ENCODE results near the gene BCKDHB. TPM values are rescaled to one million over a fixed set of nuclear protein-coding genes. Genes with fewer than 3 reads are reported as not detected.

BCKDHB gene
- total RNA-seq, 6 experiments from 2014 or later = 16.7 to 20.2 (median 18.7) TPM

DNA sequence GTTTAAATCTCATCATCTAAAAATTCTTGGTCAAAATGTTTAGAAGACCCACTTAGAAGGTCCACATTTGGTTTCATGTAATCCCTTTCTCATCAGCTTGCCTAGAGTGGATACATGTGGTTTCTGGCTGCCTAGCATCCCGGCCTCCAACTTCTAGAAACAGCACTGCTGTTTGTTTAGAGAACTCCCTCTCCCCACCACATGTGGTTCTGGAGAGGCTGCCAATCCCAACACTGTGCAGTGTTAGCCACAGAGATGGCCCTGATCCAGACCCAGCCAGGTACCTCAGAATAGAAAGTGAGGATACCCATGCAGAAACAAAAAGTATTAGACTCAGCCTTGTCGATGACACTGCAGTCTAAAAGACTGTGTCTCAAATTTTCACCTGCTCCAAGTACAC, 241.8 kb downstream of the BCKDHB start:
- peaks cover 6% of the 10 kb centered on the region; the same call in 1 of the 2 replicates for H3K4me1 Mint-ChIP-seq (ENCODE audit: low read depth)
- H3K27ac Mint-ChIP-seq = no peak overlapping the region
- no peak overlapping the region for H3K4me3 Mint-ChIP-seq
- no peak for DNase-seq
- H3K9me3 Mint-ChIP-seq = no peaks in the 10 kb centered on the region
- H3K36me3 Mint-ChIP-seq (ENCODE audit: low read depth) = no peaks in the 10 kb centered on the region
- H3K27me3 Mint-ChIP-seq (ENCODE audit: insufficient read depth) = no peaks in the 10 kb centered on the region
- TF ChIP-seq, protein P1, sequence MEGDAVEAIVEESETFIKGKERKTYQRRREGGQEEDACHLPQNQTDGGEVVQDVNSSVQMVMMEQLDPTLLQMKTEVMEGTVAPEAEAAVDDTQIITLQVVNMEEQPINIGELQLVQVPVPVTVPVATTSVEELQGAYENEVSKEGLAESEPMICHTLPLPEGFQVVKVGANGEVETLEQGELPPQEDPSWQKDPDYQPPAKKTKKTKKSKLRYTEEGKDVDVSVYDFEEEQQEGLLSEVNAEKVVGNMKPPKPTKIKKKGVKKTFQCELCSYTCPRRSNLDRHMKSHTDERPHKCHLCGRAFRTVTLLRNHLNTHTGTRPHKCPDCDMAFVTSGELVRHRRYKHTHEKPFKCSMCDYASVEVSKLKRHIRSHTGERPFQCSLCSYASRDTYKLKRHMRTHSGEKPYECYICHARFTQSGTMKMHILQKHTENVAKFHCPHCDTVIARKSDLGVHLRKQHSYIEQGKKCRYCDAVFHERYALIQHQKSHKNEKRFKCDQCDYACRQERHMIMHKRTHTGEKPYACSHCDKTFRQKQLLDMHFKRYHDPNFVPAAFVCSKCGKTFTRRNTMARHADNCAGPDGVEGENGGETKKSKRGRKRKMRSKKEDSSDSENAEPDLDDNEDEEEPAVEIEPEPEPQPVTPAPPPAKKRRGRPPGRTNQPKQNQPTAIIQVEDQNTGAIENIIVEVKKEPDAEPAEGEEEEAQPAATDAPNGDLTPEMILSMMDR (IDR thresholded peaks at IDR 0.05) = no peak

- no peaks in the 10 kb centered on the region for H3K9me3 Mint-ChIP-seq
Observed at GRCh38 chr6:80356000-80356399, 249.5 kb downstream of the BCKDHB start.

DNA sequence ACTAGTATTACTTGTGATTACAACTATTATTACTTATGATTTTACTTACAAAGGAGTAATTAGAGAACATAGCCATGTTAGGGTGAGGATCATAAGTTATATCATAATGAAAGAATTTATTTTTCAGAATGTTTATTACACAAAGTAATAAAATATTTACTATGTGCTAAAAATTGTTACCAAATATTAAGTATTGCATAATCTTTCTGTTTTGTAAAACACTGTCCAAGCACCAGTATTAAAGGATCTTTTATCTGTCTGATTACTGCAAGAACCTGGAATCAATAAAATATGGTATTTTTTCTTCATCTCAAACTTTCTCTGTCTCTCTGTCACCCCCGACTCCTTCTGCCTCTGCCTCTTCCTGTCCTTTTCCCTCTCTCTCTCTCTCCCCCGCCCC, 250.1 kb downstream of the BCKDHB start:
- Mint-ChIP-seq H3K36me3 (ENCODE audit: low read depth) (peaks cover 10% of the 10 kb centered on the region), H3K27me3 (ENCODE audit: insufficient read depth) (no peaks in the 10 kb centered on the region), H3K27ac (no peak overlapping the region), H3K9me3 (no peaks in the 10 kb centered on the region), H3K4me3 (no peak overlapping the region), H3K4me1 (ENCODE audit: low read depth) (no peaks in the 10 kb centered on the region)
- no peak for DNase-seq
- TF ChIP-seq, protein P1 (IDR thresholded peaks at IDR 0.05) = no peak

More at GRCh38 chr6:80356000-80356399, 249.5 kb downstream of the BCKDHB start:
- no peak for DNase-seq
- Mint-ChIP-seq H3K27ac (no peak overlapping the region), H3K4me1 (ENCODE audit: low read depth) (no peaks in the 10 kb centered on the region), H3K4me3 (no peak overlapping the region), H3K36me3 (ENCODE audit: low read depth) (peaks cover 10% of the 10 kb centered on the region), H3K27me3 (ENCODE audit: insufficient read depth) (no peaks in the 10 kb centered on the region)
- TF ChIP-seq, protein P1 (IDR thresholded peaks at IDR 0.05) = no peak

DNA sequence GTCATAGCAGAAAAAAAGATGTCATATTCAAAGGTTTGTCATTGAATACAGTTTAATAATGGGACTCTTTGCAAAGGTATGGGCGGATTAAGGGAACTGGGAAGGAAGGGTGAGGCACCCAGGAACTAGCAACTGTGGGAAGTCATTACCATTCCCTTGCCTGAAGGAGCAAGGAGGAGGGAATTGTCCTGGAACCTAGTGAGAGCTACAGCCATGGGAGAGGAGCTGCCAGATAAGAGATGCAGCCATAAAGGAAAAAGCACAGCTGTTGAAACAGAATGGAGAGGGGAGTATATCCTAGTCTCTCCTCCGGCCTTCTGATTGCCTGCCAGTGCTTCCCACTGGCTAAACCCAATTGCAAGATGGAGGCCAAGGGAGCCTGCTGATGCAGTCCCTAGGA, 250.6 kb downstream of the BCKDHB start:
- TF ChIP-seq, protein P1 (IDR thresholded peaks at IDR 0.05) = no peak
- H3K4me1 Mint-ChIP-seq (ENCODE audit: low read depth) = no peaks in the 10 kb centered on the region
- no peak overlapping the region for H3K27ac Mint-ChIP-seq

GRCh38 chr6:80357674-80358073, 251.2 kb downstream of the BCKDHB start:
- Mint-ChIP-seq H3K9me3 (no peaks in the 10 kb centered on the region), H3K36me3 (ENCODE audit: low read depth) (peaks cover 10% of the 10 kb centered on the region), H3K4me3 (no peak overlapping the region), H3K4me1 (ENCODE audit: low read depth) (no peaks in the 10 kb centered on the region), H3K27ac (no peak overlapping the region; the same call in 1 of the 2 replicates), H3K27me3 (ENCODE audit: insufficient read depth) (no peaks in the 10 kb centered on the region)
- DNase-seq = no peak
- TF ChIP-seq, protein P1 (IDR thresholded peaks at IDR 0.05) = no peak

More for the DNA sequence above, 250.6 kb downstream of the BCKDHB start:
- no peak for DNase-seq
- Mint-ChIP-seq H3K27me3 (ENCODE audit: insufficient read depth) (no peaks in the 10 kb centered on the region), H3K36me3 (ENCODE audit: low read depth) (peaks cover 10% of the 10 kb centered on the region), H3K9me3 (no peaks in the 10 kb centered on the region), H3K4me3 (no peak overlapping the region)

Data from HFFc6 (cell line).